ENCODE data around the gene ZCCHC7. TPM values are rescaled to one million over a fixed set of nuclear protein-coding genes. Genes with fewer than 3 reads are reported as not detected.
"Not testable (repeated sequence)": the region's sequence is repeated elsewhere in the genome, so short reads cannot be mapped to it uniquely, and the experiment has no call there.

ZCCHC7 gene
- total RNA-seq, 1 donor from 2014 or later, result 27.8 TPM

DNA sequence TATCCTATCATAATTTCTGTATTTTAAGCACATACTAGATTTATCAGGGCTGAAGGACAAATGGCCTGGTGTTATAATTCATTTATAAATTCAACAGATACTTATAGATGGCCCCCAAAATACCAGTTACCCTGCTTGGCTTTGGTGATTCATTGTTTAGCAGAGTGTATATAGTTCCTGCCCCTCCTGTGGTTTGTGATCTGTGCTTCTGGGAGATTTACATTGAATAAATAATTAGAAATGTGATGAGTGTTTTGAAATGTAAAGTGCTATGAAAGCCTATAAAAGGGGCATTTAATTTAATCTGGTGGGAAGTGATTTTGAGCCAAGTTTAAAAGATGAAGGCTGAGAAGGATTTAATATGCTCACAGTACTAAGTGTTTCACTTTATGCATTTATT is 36.7 kb upstream of the ZCCHC7 start:
- Mint-ChIP-seq H3K4me1 (peaks cover 13% of the 10 kb centered on the region), H3K4me3 (no peak overlapping the region), H3K27me3 (ENCODE audit: low read depth) (no peaks in the 10 kb centered on the region), H3K9me3 (no peaks in the 10 kb centered on the region), H3K36me3 (peaks cover 16% of the 10 kb centered on the region), H3K27ac (no peak overlapping the region)
- no peak for DNase-seq (ENCODE audit: low spot score in 2 of 2, unreplicated experiment in 2 of 2)
- TF ChIP-seq, protein P1, sequence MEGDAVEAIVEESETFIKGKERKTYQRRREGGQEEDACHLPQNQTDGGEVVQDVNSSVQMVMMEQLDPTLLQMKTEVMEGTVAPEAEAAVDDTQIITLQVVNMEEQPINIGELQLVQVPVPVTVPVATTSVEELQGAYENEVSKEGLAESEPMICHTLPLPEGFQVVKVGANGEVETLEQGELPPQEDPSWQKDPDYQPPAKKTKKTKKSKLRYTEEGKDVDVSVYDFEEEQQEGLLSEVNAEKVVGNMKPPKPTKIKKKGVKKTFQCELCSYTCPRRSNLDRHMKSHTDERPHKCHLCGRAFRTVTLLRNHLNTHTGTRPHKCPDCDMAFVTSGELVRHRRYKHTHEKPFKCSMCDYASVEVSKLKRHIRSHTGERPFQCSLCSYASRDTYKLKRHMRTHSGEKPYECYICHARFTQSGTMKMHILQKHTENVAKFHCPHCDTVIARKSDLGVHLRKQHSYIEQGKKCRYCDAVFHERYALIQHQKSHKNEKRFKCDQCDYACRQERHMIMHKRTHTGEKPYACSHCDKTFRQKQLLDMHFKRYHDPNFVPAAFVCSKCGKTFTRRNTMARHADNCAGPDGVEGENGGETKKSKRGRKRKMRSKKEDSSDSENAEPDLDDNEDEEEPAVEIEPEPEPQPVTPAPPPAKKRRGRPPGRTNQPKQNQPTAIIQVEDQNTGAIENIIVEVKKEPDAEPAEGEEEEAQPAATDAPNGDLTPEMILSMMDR (IDR thresholded peaks at IDR 0.05; ENCODE audit: unreplicated experiment), result no peak

DNA sequence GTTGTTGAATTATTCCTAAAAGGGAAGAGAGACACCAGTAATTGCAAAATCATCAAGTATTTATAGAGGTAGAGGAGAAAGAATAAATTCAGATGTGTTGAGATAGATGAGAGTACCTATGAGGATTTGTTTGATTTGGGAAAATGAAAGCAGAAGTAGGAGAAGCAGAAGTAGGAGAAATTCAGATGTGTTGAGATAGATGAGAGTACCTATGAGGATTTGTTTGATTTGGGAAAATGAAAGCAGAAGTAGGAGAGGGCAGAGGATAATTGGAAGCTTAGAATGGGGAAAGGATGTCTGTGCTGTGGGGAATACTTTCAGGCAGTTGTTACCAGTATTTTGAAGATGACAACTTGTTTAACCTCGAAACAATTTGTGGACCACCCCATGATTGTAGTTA is 35.1 kb upstream of the ZCCHC7 start:
- Mint-ChIP-seq H3K4me3 (no peak overlapping the region), H3K9me3 (no peaks in the 10 kb centered on the region), H3K27me3 (ENCODE audit: low read depth) (no peaks in the 10 kb centered on the region), H3K4me1 (peaks cover 13% of the 10 kb centered on the region), H3K27ac (no peak overlapping the region), H3K36me3 (peaks cover 16% of the 10 kb centered on the region)
- TF ChIP-seq, protein P1 (IDR thresholded peaks at IDR 0.05; ENCODE audit: unreplicated experiment), result no peak
- DNase-seq (ENCODE audit: low spot score in 2 of 2, unreplicated experiment in 2 of 2), result no peak

DNA sequence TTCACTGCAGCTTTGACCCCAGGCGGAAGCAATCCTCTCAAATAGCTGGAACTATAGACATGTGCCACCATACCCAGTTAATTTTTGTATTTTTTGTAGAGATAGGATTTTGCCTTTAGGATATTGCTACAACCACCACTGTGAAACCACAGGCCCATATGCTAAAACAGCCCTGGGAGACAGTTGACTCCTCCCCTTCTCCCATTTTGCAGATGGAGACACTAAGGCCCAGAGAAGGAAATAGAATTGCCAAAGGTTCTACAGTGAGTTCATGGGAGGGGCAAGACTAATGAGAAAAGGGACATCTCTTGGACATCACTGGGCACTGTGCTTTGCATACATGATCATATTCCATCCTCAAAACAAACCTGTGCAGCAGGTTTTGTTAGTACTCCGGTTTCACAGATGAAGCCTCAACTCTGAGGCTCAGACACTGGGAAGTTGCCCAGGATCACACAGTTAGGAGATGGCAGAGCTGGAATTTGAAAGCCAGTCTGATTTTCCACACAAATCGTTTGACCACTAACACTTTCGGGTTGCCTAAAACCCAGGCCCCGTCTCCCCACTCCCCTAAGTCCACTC is 27.6 kb upstream of the ZCCHC7 start:
- H3K27ac Mint-ChIP-seq; H3K36me3 Mint-ChIP-seq; H3K4me1 Mint-ChIP-seq; H3K27me3 Mint-ChIP-seq (ENCODE audit: low read depth); H3K9me3 Mint-ChIP-seq; DNase-seq (ENCODE audit: low spot score in 2 of 2, unreplicated experiment in 2 of 2); H3K4me3 Mint-ChIP-seq: not testable (repeated sequence)

DNA sequence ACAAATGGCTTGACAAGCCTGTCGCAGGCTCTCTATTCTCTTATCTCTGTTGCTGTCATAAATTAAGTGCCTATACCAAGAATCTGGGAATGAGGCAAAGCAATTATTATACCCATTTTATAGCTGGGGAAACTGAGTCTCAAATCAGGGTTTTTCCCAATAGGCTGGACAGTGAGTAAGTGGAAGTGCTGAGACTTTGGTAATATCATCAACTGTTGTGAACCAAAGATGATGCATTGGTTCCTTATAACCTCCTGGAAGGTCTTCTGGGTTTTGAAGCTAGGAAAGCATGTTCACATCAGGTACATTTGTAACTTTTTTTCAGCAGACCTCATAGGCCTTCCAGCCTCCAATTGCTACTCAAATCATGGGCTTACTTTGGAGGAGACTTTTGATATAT is 25.6 kb upstream of the ZCCHC7 start:
- H3K27me3 Mint-ChIP-seq (ENCODE audit: low read depth), result no peaks in the 10 kb centered on the region
- H3K27ac Mint-ChIP-seq, result no peak overlapping the region
- no peak overlapping the region for H3K4me3 Mint-ChIP-seq
- no peak for DNase-seq (ENCODE audit: low spot score in 2 of 2, unreplicated experiment in 2 of 2)
- no peaks in the 10 kb centered on the region for H3K4me1 Mint-ChIP-seq
- no peaks in the 10 kb centered on the region for H3K36me3 Mint-ChIP-seq
- H3K9me3 Mint-ChIP-seq, result no peaks in the 10 kb centered on the region
- TF ChIP-seq, protein P1 (IDR thresholded peaks at IDR 0.05; ENCODE audit: unreplicated experiment), result no peak

DNA sequence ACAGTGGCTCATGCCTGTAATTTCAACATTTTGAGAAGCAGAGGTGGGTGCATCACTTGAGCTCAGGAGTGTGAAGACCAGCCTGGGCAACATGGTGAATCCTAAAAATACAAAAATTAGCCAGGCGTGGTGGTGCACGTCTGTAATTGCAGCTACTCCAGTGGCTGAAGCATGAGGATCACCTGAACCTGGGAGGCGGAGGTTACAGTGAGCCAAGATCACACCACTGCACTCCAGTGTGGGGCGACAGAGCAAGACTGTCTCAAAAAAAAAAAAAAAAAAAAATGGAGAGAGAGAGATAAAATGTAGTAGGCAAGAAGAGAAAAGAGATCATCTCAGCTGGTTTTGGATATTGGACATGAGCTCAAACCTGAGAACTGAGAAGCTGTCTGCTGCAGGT is 23.7 kb upstream of the ZCCHC7 start:
- no peak overlapping the region for H3K27ac Mint-ChIP-seq
- H3K27me3 Mint-ChIP-seq (ENCODE audit: low read depth), result no peaks in the 10 kb centered on the region
- TF ChIP-seq, protein P1 (IDR thresholded peaks at IDR 0.05; ENCODE audit: unreplicated experiment), result no peak
- no peaks in the 10 kb centered on the region for H3K9me3 Mint-ChIP-seq
- no peak for DNase-seq (ENCODE audit: low spot score in 2 of 2, unreplicated experiment in 2 of 2)
- H3K4me1 Mint-ChIP-seq, result no peaks in the 10 kb centered on the region
- no peaks in the 10 kb centered on the region for H3K36me3 Mint-ChIP-seq
- H3K4me3 Mint-ChIP-seq, result no peak overlapping the region

DNA sequence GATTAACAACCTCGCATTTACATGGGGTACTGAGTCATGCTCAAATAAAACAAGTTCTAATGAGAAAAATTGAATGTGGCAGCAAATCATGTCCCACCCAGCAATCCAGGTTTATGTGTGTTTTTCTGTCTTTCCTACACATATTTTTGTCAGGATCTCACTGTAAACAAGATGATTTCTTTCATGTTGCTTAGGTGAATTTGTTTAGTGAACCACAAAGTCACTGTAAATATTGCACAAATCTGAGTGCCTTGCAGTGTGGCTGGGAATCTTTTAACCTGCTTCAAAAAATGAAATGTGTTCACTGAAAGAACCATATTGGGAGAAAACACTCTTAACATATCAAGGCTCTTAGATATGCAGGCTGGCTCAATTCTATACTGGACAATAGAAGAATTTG is 23.1 kb upstream of the ZCCHC7 start:
- no peaks in the 10 kb centered on the region for H3K27me3 Mint-ChIP-seq (ENCODE audit: low read depth)
- no peak overlapping the region for H3K27ac Mint-ChIP-seq
- H3K4me3 Mint-ChIP-seq, result no peak overlapping the region
- H3K4me1 Mint-ChIP-seq, result no peaks in the 10 kb centered on the region
- DNase-seq (ENCODE audit: low spot score in 2 of 2, unreplicated experiment in 2 of 2), result no peak
- no peaks in the 10 kb centered on the region for H3K36me3 Mint-ChIP-seq
- no peaks in the 10 kb centered on the region for H3K9me3 Mint-ChIP-seq
- TF ChIP-seq, protein P1 (IDR thresholded peaks at IDR 0.05; ENCODE audit: unreplicated experiment), result no peak

All from mesothelial cell of epicardium (in vitro differentiated cells).